Vagina (tissue), 2 donors: ENCODE results near the gene C1QTNF3.

ENCODE experiments used
- POLR2A ChIP-seq, 2 donors: fragments of 450-650 bp; IDR thresholded peaks; one replicate each; pipeline ENCODE4 v1.6.1; 2017; ENCODE audit warnings: antibody characterized with exemption in 2 of 2, mild to moderate bottlenecking in 2 of 2, moderate library complexity in 2 of 2
- POLR2AphosphoS5 ChIP-seq, 2 donors: sonication (generic); formaldehyde crosslinking; IDR thresholded peaks; one replicate each; pipeline ENCODE4 v1.9.0; 2017; ENCODE audit warnings: antibody characterized with exemption in 2 of 2, mild to moderate bottlenecking in 2 of 2, low read depth in 1 of 2; ENCODE audit not compliant: insufficient read depth in 1 of 2
- TF ChIP-seq, protein P1 (sequence below), 3 experiments: fragments of 450-650 bp in 2 of 3; fragments of 200-600 bp in 1 of 3; sonication (generic) in 1 of 3; IDR thresholded peaks; one replicate each; pipeline ENCODE4 v1.5.1; 2017 to 2019; ENCODE audit warnings: antibody characterized with exemption in 3 of 3, mild to moderate bottlenecking in 2 of 3, moderate library complexity in 2 of 3

DNA sequence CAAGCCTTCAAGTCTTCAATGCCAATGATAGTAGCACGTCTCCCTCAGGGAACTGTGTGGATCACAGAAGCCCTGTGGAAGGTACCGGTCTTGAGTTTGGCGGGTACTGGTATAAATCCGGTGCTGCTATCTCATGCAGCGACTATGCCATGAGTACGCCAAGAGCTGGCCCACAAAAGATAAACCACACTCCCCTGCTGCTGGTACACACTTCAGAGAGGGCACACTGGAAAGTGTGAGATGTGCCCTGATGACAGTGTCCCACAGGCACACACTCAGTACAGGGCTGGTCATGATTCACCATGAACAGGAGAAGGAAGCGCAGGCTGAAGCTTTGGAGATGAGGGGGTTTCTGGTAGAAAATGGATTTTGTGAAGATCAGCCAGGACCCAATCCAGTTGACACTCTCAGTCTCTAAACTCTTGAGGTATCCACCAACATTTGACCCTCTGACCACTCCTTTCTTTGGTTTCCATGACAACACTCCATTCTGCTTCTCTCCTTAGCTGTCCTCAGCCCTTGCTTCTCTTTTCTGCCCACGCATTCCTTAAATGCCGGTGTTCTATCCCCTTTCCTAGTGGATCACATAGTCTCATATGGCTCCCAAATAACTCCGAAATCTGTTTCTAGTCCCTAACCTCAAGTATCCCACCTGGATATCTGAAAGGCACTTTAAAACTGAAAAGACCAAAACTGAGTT, 40.2 kb downstream of the C1QTNF3 start:
- TF ChIP-seq, protein P1, sequence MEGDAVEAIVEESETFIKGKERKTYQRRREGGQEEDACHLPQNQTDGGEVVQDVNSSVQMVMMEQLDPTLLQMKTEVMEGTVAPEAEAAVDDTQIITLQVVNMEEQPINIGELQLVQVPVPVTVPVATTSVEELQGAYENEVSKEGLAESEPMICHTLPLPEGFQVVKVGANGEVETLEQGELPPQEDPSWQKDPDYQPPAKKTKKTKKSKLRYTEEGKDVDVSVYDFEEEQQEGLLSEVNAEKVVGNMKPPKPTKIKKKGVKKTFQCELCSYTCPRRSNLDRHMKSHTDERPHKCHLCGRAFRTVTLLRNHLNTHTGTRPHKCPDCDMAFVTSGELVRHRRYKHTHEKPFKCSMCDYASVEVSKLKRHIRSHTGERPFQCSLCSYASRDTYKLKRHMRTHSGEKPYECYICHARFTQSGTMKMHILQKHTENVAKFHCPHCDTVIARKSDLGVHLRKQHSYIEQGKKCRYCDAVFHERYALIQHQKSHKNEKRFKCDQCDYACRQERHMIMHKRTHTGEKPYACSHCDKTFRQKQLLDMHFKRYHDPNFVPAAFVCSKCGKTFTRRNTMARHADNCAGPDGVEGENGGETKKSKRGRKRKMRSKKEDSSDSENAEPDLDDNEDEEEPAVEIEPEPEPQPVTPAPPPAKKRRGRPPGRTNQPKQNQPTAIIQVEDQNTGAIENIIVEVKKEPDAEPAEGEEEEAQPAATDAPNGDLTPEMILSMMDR (IDR thresholded peaks at IDR 0.05) = no peak
- TF ChIP-seq POLR2A (IDR thresholded peaks at IDR 0.05) (no peak), POLR2AphosphoS5 (IDR thresholded peaks at IDR 0.05; ENCODE audit: insufficient read depth in 1 of 2, low read depth in 1 of 2) (no peak)
